ENCODE results near the gene PKIB.

PKIB gene

GRCh38 chr6:122671251-122671650 lies 61.0 kb downstream of the PKIB start:
- H3K4me3 ChIP-seq (ENCODE audit: low read depth, low read length) = no peak overlapping the region
- no peak for DNase-seq (ENCODE audit: low read depth)
- no peak for TF ChIP-seq CTCF (IDR thresholded peaks at IDR 0.05; ENCODE audit: low read depth, low read length, missing control alignments)

DNA sequence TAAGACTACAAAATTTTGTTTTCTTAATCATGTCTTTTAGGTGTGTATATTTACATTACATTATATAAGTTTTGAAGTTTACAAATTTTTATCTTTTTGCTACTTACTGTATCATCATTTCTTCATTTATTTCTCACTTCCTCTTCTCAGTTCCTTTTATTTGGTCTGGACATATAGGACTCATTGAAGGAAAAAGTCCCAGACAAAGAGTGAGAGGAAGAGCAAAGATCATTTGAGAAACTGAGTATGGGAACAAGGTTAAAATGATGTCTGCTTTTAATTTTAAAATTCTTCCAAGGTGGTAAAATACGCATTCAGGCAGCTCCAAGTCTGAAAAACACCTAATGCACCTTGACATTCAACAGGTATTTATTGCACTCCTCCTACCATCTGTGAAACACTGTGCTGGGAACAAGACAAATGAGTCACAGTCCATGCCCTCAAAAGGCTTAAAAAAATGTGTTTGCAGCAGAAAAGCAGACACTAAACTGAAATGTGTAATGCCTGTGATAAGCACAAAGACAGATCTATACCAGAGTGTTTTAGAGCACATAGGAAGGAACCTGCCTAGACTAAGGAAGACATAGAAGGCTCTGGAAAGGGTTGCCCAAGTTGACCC lies 63.2 kb downstream of the PKIB start:
- no peak for TF ChIP-seq CTCF (IDR thresholded peaks at IDR 0.05; ENCODE audit: low read depth, low read length, missing control alignments)
- no peak overlapping the region for H3K4me3 ChIP-seq (ENCODE audit: low read depth, low read length)
- DNase-seq (ENCODE audit: low read depth) = no peak

- no peak for DNase-seq (ENCODE audit: low read depth)
- TF ChIP-seq CTCF (IDR thresholded peaks at IDR 0.05; ENCODE audit: low read depth, low read length, missing control alignments) = no peak
- H3K4me3 ChIP-seq (ENCODE audit: low read depth, low read length) = no peak overlapping the region
Observed at GRCh38 chr6:122676146-122676545, 65.9 kb downstream of the PKIB start.

DNA sequence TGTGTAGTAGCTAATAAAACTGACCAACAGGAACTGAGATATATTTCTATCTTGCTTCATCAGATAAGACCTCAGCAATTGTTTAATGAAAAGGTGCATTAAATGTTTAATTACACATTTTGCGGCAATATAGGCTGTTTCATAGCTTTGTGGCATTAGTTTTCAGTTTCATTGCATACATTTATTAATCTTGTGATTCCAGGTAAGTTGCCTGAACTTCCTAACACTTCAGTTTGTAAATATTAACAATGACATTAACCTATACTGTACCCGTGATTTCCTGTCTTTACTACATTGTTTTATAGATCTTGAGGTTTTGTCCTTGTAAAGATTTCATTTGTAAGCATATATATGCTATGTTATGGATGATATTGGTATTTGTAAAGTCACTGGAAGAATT lies 66.5 kb downstream of the PKIB start:
- no peak for DNase-seq (ENCODE audit: low read depth)
- TF ChIP-seq CTCF (IDR thresholded peaks at IDR 0.05; ENCODE audit: low read depth, low read length, missing control alignments) = no peak
- H3K4me3 ChIP-seq (ENCODE audit: low read depth, low read length) = no peak overlapping the region

- no peak overlapping the region for H3K4me3 ChIP-seq (ENCODE audit: low read depth, low read length)
- no peak for TF ChIP-seq CTCF (IDR thresholded peaks at IDR 0.05; ENCODE audit: low read depth, low read length, missing control alignments)
- no peak for DNase-seq (ENCODE audit: low read depth)
Observed at GRCh38 chr6:122677406-122677805, 67.2 kb downstream of the PKIB start.

GRCh38 chr6:122678841-122679240 lies 68.6 kb downstream of the PKIB start:
- TF ChIP-seq CTCF (IDR thresholded peaks at IDR 0.05; ENCODE audit: low read depth, low read length, missing control alignments) = no peak
- DNase-seq (ENCODE audit: low read depth) = no peak
- no peak overlapping the region for H3K4me3 ChIP-seq (ENCODE audit: low read depth, low read length)

DNA sequence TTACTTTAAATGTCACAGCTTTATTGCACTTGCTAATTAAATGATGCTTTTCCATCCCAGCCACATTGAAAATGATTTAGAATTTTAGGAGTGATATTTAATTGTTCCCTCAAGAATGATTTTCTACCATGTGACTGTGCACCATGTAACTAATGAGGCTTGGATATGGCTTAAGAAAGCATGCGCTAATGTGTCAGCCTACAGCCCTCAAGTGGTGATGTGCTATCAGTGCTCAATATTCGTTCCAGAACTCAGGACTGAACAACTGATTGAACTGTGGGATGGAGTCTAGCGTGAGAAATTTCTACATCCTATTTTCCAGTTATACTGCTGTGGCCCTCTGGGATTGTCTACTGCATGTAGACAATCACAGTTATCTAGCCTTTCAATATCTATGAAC lies 71.5 kb downstream of the PKIB start:
- TF ChIP-seq CTCF (IDR thresholded peaks at IDR 0.05; ENCODE audit: low read depth, low read length, missing control alignments) = no peak
- no peak for DNase-seq (ENCODE audit: low read depth)
- no peak overlapping the region for H3K4me3 ChIP-seq (ENCODE audit: low read depth, low read length)

Measured in GM12864 (cell line).